NT2/D1 (cell line): ENCODE measurements around the gene USF3.

Experiments
- DNase-seq: peaks from one replicate; pipeline ENCODE4 v3.0.0-alpha.2; 2011; ENCODE audit warnings: low read depth, low spot score
- H3K27me3 ChIP-seq: 2 replicates; pipeline ENCODE4 v1.6.0; 2011; ENCODE audit warnings: mild to moderate bottlenecking; ENCODE audit not compliant: insufficient read length, insufficient read depth
- H3K36me3 ChIP-seq: 2 replicates; pipeline ENCODE4 v1.6.1; 2011; ENCODE audit warnings: mild to moderate bottlenecking, low read length, mixed read lengths; ENCODE audit not compliant: insufficient read depth, insufficient read length
- H3K4me1 ChIP-seq: 2 replicates; pipeline ENCODE4 v1.5.1; 2011; ENCODE audit not compliant: insufficient read depth, insufficient read length
- H3K4me3 ChIP-seq: 2 replicates; pipeline ENCODE4 v1.5.1; 2011; ENCODE audit warnings: low read depth; ENCODE audit not compliant: insufficient read length
- H3K9ac ChIP-seq: 2 replicates; pipeline ENCODE4 v1.6.0; 2011; ENCODE audit warnings: low read depth; ENCODE audit not compliant: insufficient read length
- H3K9me3 ChIP-seq: 2 replicates; pipeline ENCODE4 v1.5.1; 2011; ENCODE audit warnings: mild to moderate bottlenecking, low read length; ENCODE audit not compliant: insufficient read depth
- SUZ12 ChIP-seq: IDR thresholded peaks from 2 replicates; pipeline ENCODE4 v1.6.1; 2011; ENCODE audit not compliant: insufficient read length, insufficient read depth; ENCODE audit errors: extremely low read depth
- YY1 ChIP-seq: IDR thresholded peaks from 2 replicates; pipeline ENCODE4 v1.6.1; 2011; ENCODE audit not compliant: insufficient read length, insufficient read depth
- ZNF274 ChIP-seq: IDR thresholded peaks from 2 replicates; pipeline ENCODE4 v1.6.1; 2011; ENCODE audit warnings: mild to moderate bottlenecking, low read depth, low read length

The USF3 gene

GRCh38 chr3:113630956-113631542 lies 65.4 kb downstream of the USF3 start:
- H3K4me3 ChIP-seq: no peak overlapping the region
- TF ChIP-seq ZNF274 (no peak), SUZ12 (no peak), YY1 (no peak)
- H3K4me1 ChIP-seq: no peaks in the 10 kb centered on the region
- H3K9me3 ChIP-seq: no peaks in the 10 kb centered on the region
- H3K27me3 ChIP-seq: no peaks in the 10 kb centered on the region
- H3K9ac ChIP-seq: no peak overlapping the region
- no peaks in the 10 kb centered on the region for H3K36me3 ChIP-seq
- no peak for DNase-seq

GRCh38 chr3:113629584-113630421 lies 66.6 kb downstream of the USF3 start:
- Histone ChIP-seq H3K9me3 (no peaks in the 10 kb centered on the region), H3K4me1 (no peaks in the 10 kb centered on the region), H3K9ac (no peak overlapping the region), H3K27me3 (no peaks in the 10 kb centered on the region), H3K36me3 (no peaks in the 10 kb centered on the region), H3K4me3 (no peak overlapping the region)
- TF ChIP-seq YY1 (no peak), SUZ12 (no peak), ZNF274 (no peak)
- DNase-seq: no peak

- no peak overlapping the region for H3K4me3 ChIP-seq
- TF ChIP-seq ZNF274 (no peak), YY1 (no peak), SUZ12 (no peak)
- DNase-seq: no peak
Measured at GRCh38 chr3:113628788-113629187, 67.7 kb downstream of the USF3 start.

DNA sequence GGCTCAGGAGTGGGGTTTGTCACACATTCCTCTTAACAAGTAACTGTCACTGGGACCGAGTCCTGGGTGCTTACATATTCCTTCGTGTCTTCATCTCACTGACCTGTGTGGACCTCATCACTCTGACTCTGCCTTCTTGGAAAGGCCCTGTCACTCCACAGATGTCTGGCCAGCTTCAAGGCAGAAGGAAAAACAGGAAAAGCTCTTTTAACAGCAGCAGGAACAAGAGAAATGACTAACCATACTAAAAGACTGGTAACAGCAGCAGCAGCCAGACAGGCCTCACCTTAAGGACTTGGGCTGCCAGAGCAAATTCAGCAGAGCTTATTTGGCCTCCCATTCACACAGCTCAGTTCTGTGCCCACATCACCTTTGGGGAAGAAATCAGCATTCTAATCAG lies 68.1 kb downstream of the USF3 start:
- no peaks in the 10 kb centered on the region for H3K27me3 ChIP-seq
- H3K9ac ChIP-seq: no peak overlapping the region
- H3K36me3 ChIP-seq: no peaks in the 10 kb centered on the region
- no peaks in the 10 kb centered on the region for H3K9me3 ChIP-seq
- DNase-seq: no peak
- no peak overlapping the region for H3K4me3 ChIP-seq
- TF ChIP-seq SUZ12: no peak
- TF ChIP-seq ZNF274: no peak
- no peak for TF ChIP-seq YY1
- H3K4me1 ChIP-seq: no peaks in the 10 kb centered on the region

More at GRCh38 chr3:113628788-113629187, 67.7 kb downstream of the USF3 start:
- Histone ChIP-seq H3K36me3 (no peaks in the 10 kb centered on the region), H3K9ac (no peak overlapping the region), H3K4me1 (no peaks in the 10 kb centered on the region), H3K9me3 (no peaks in the 10 kb centered on the region), H3K27me3 (no peaks in the 10 kb centered on the region)

GRCh38 chr3:113626503-113627371 lies 69.7 kb downstream of the USF3 start:
- Histone ChIP-seq H3K4me1 (no peaks in the 10 kb centered on the region), H3K9ac (no peak overlapping the region), H3K4me3 (no peak overlapping the region), H3K36me3 (no peaks in the 10 kb centered on the region), H3K9me3 (no peaks in the 10 kb centered on the region), H3K27me3 (no peaks in the 10 kb centered on the region)
- peak; percentile 61 for DNase-seq
- no peak for TF ChIP-seq ZNF274
- TF ChIP-seq SUZ12: no peak
- TF ChIP-seq YY1: no peak

GRCh38 chr3:113625834-113626233 lies 70.6 kb downstream of the USF3 start:
- no peaks in the 10 kb centered on the region for H3K4me1 ChIP-seq
- H3K36me3 ChIP-seq: no peaks in the 10 kb centered on the region
- no peak overlapping the region for H3K9ac ChIP-seq
- TF ChIP-seq SUZ12: no peak
- TF ChIP-seq ZNF274: no peak
- TF ChIP-seq YY1: no peak
- no peak for DNase-seq
- no peaks in the 10 kb centered on the region for H3K9me3 ChIP-seq
- H3K4me3 ChIP-seq: no peak overlapping the region
- H3K27me3 ChIP-seq: no peaks in the 10 kb centered on the region

GRCh38 chr3:113623811-113624210 lies 72.6 kb downstream of the USF3 start:
- TF ChIP-seq SUZ12 (no peak), ZNF274 (no peak), YY1 (no peak)
- Histone ChIP-seq H3K9me3 (no peaks in the 10 kb centered on the region), H3K36me3 (no peaks in the 10 kb centered on the region), H3K4me1 (no peaks in the 10 kb centered on the region), H3K27me3 (no peaks in the 10 kb centered on the region), H3K9ac (no peak overlapping the region), H3K4me3 (no peak overlapping the region)
- DNase-seq: no peak
